Astrocyte of the hippocampus (primary cell): ENCODE results near the gene LRP2.
A peak's percentile ranks its signal among the peaks of the same experiment; 100 is the strongest.

Experiments
- DNase-seq: peaks from one replicate; pipeline ENCODE4 v3.0.0; 2011; ENCODE audit warnings: low read depth, low spot score

LRP2 gene

GRCh38 chr2:169091761-169092519, 270.4 kb downstream of the LRP2 start:
- DNase-seq, result peak; percentile 61

- no peak for DNase-seq
These were observed 271.1 kb downstream of the LRP2 start for GRCh38 chr2:169091256-169091655.

GRCh38 chr2:169090133-169090820, 272.1 kb downstream of the LRP2 start:
- DNase-seq, result no peak

GRCh38 chr2:169089182-169089581, 273.2 kb downstream of the LRP2 start:
- no peak for DNase-seq

GRCh38 chr2:169087757-169088379, 274.5 kb downstream of the LRP2 start:
- no peak for DNase-seq

GRCh38 chr2:169086893-169087467, 275.4 kb downstream of the LRP2 start:
- DNase-seq, result peak; percentile 48

- no peak for DNase-seq
These were observed 279.3 kb downstream of the LRP2 start for GRCh38 chr2:169082995-169083394.

GRCh38 chr2:169081551-169081950, 280.8 kb downstream of the LRP2 start:
- peak; percentile 12 for DNase-seq

- peak; percentile 46 for DNase-seq
These were observed 281.9 kb downstream of the LRP2 start for GRCh38 chr2:169080250-169081069.

GRCh38 chr2:169077674-169078240, 284.6 kb downstream of the LRP2 start:
- no peak for DNase-seq
